Measurements from ENCODE around the gene C2orf92.
A peak's percentile ranks its signal among the peaks of the same experiment; 100 is the strongest.

The C2orf92 gene

DNA sequence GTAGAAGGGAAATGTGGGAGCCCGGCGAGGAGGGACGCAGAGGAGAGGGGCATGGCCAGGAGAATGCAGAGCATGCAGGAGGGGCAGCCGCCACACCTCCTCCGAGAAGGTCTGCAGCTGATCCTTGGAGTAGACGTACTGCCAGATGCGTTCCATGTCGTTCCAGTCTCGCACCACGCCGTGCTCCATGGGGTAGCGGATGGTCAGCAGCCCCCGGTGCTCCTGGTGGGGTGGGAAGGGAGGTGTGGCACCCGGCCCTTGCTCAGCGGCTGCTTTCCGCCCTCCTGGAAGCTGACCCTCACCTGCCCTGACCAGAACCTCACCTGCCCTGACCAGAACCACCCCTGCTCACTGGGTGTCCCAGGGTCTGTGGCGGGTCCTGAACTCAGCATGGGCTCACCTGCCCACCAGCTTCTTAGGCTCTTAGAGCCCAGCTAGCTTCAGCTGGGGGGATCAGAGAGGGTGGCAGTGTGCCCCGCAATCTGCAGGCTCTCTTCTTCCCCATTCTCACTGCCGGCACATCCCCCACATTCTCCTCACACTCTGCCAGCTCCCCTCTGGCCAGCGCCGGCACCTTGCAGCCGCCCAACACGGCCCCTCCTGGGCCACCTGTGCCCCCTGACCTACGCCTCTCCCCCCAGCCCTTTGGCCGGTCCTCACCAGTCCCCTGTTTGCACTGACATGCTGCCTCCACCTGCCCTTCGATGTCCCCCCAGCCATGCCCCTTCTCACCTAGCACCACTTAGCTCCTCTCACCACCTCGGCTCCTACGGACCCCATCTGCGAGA lies 10.1 kb upstream of the C2orf92 start:
- no peak overlapping the region for H3K4me3 ChIP-seq (ENCODE audit: low read depth in 1 of 5, low read length in 5 of 5)
- H3K27me3 ChIP-seq (ENCODE audit: control insufficient read depth in 5 of 5, insufficient read depth in 4 of 5, low read length in 5 of 5) = no peaks in the 10 kb centered on the region
- peaks cover 0 to 5% (median 0%) of the 10 kb centered on the region in 5 donors for H3K9me3 ChIP-seq (ENCODE audit: control insufficient read depth in 5 of 5, low read length in 5 of 5)
- H3K27ac ChIP-seq (ENCODE audit: low read depth, low read length) = no peak overlapping the region
- no peak overlapping the region for H3K9ac ChIP-seq (ENCODE audit: low read length in 5 of 5)
- peaks cover 9 to 31% (median 26%) of the 10 kb centered on the region in 5 donors for H3K4me1 ChIP-seq (ENCODE audit: control insufficient read depth in 5 of 5, insufficient read depth in 5 of 5, low read length in 5 of 5)
- H3K36me3 ChIP-seq (ENCODE audit: control insufficient read depth in 5 of 5, insufficient read depth in 5 of 5, low read length in 5 of 5) = peaks cover 0 to 60% (median 43%) of the 10 kb centered on the region in 5 donors

- no peaks in the 10 kb centered on the region for H3K9me3 ChIP-seq (ENCODE audit: control insufficient read depth in 5 of 5, low read length in 5 of 5)
- no peaks in the 10 kb centered on the region for H3K27me3 ChIP-seq (ENCODE audit: control insufficient read depth in 5 of 5, insufficient read depth in 4 of 5, low read length in 5 of 5)
- peaks cover 0 to 53% (median 42%) of the 10 kb centered on the region in 5 donors for H3K36me3 ChIP-seq (ENCODE audit: control insufficient read depth in 5 of 5, insufficient read depth in 5 of 5, low read length in 5 of 5)
- H3K27ac ChIP-seq (ENCODE audit: low read depth, low read length) = no peak overlapping the region
- peaks cover 9 to 35% (median 33%) of the 10 kb centered on the region in 5 donors for H3K4me1 ChIP-seq (ENCODE audit: control insufficient read depth in 5 of 5, insufficient read depth in 5 of 5, low read length in 5 of 5)
- H3K9ac ChIP-seq (ENCODE audit: low read length in 5 of 5) = no peak overlapping the region
- H3K4me3 ChIP-seq (ENCODE audit: low read depth in 1 of 5, low read length in 5 of 5) = no peak overlapping the region
Observed at GRCh38 chr2:97660044-97660774, 9.3 kb upstream of the C2orf92 start.

DNA sequence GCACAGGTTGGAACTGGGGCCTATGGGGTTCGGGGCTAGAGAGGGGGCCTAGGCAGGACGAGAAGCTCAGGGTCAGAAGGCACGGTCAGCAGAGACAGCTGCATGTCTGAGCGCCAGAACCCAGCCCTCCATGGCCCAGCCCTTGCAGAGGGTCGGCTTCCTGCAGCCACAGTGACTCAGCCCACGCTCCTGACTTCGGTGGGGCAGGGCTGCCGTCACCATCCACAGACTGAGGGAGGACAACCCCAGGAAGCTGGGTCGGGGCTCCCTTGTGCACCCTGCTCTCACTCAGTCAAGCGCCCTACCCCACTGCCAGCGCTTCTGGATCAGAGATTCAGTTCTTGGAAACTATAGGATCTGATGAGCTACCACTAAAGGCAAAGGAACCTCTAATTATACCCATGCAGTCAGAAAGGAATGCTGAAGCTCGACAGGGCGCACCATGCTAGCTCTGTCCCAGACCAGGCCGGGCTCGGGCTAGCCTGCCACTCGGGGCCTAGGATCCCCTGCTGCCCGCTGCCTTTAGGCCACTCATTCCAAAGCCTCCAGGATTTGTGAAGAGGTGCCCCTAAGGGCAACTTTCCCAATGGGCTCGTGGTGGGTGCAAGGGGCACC lies 8.6 kb upstream of the C2orf92 start:
- H3K4me1 ChIP-seq (ENCODE audit: control insufficient read depth in 5 of 5, insufficient read depth in 5 of 5, low read length in 5 of 5) = peaks cover 9 to 35% (median 33%) of the 10 kb centered on the region in 5 donors
- no peaks in the 10 kb centered on the region for H3K9me3 ChIP-seq (ENCODE audit: control insufficient read depth in 5 of 5, low read length in 5 of 5)
- no peak overlapping the region for H3K27ac ChIP-seq (ENCODE audit: low read depth, low read length)
- H3K27me3 ChIP-seq (ENCODE audit: control insufficient read depth in 5 of 5, insufficient read depth in 4 of 5, low read length in 5 of 5) = no peaks in the 10 kb centered on the region
- H3K4me3 ChIP-seq (ENCODE audit: low read depth in 1 of 5, low read length in 5 of 5) = no peak overlapping the region
- H3K36me3 ChIP-seq (ENCODE audit: control insufficient read depth in 5 of 5, insufficient read depth in 5 of 5, low read length in 5 of 5) = peaks cover 0 to 46% (median 38%) of the 10 kb centered on the region in 5 donors
- no peak overlapping the region for H3K9ac ChIP-seq (ENCODE audit: low read length in 5 of 5)

GRCh38 chr2:97661927-97662326 lies 7.6 kb upstream of the C2orf92 start:
- peaks cover 0 to 35% (median 28%) of the 10 kb centered on the region in 5 donors for H3K36me3 ChIP-seq (ENCODE audit: control insufficient read depth in 5 of 5, insufficient read depth in 5 of 5, low read length in 5 of 5)
- no peak overlapping the region for H3K27ac ChIP-seq (ENCODE audit: low read depth, low read length)
- no peaks in the 10 kb centered on the region for H3K27me3 ChIP-seq (ENCODE audit: control insufficient read depth in 5 of 5, insufficient read depth in 4 of 5, low read length in 5 of 5)
- no peaks in the 10 kb centered on the region for H3K9me3 ChIP-seq (ENCODE audit: control insufficient read depth in 5 of 5, low read length in 5 of 5)
- no peak overlapping the region for H3K9ac ChIP-seq (ENCODE audit: low read length in 5 of 5)
- peaks cover 9 to 35% (median 33%) of the 10 kb centered on the region in 5 donors for H3K4me1 ChIP-seq (ENCODE audit: control insufficient read depth in 5 of 5, insufficient read depth in 5 of 5, low read length in 5 of 5)
- H3K4me3 ChIP-seq (ENCODE audit: low read depth in 1 of 5, low read length in 5 of 5) = peak overlapping the region in 4 of 5 donors; percentile 78 to 91 (median 84)

GRCh38 chr2:97662386-97662894 lies 7.1 kb upstream of the C2orf92 start:
- Histone ChIP-seq H3K27ac (ENCODE audit: low read depth, low read length) (peak overlapping the region; percentile 94), H3K4me1 (ENCODE audit: control insufficient read depth in 5 of 5, insufficient read depth in 5 of 5, low read length in 5 of 5) (peaks cover 9 to 35% (median 33%) of the 10 kb centered on the region in 5 donors), H3K9me3 (ENCODE audit: control insufficient read depth in 5 of 5, low read length in 5 of 5) (no peaks in the 10 kb centered on the region), H3K4me3 (ENCODE audit: low read depth in 1 of 5, low read length in 5 of 5) (peak overlapping the region; percentile 78 to 91 (median 89)), H3K36me3 (ENCODE audit: control insufficient read depth in 5 of 5, insufficient read depth in 5 of 5, low read length in 5 of 5) (peaks cover 0 to 30% (median 23%) of the 10 kb centered on the region in 5 donors), H3K9ac (ENCODE audit: low read length in 5 of 5) (peak overlapping the region; percentile 81 to 94 (median 83)), H3K27me3 (ENCODE audit: control insufficient read depth in 5 of 5, insufficient read depth in 4 of 5, low read length in 5 of 5) (no peaks in the 10 kb centered on the region)

DNA sequence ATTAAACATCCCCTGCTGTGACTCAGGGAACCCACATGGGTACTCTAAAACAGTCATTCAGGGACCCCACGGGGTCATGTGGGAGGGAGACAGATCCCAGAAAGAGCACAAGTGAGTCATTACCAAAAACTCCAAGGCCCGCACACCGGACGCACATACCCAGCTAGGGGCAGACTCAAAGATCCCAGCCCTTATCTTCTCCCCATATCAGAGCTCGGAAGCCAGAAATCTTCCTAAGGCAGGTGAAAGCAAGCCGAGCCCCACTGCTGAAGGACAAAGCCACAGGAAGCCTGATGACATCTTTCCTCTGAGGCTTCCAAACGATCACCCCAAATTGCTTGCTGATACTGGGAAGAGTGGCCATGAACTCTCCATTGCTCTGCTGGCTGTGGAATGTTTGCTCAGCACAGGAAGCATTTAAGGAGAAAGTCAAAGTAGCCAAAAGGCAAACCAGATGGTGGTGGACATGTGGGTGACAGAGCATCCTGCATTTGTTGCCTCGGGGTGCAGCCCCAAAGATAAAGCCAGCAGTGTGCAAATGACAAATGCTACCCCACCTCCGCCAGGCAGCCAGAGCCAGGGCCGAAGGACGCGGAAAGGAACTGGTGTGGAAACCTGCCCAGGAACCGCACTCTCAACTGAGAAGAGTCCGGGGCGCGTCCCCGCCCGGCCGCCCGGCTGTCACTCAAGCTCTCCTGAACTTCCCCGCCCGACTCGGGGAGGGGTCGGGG lies 6.5 kb upstream of the C2orf92 start:
- Histone ChIP-seq H3K4me3 (ENCODE audit: low read depth in 1 of 5, low read length in 5 of 5) (peak overlapping the region; percentile 78 to 91 (median 89)), H3K27ac (ENCODE audit: low read depth, low read length) (peak overlapping the region; percentile 94), H3K27me3 (ENCODE audit: control insufficient read depth in 5 of 5, insufficient read depth in 4 of 5, low read length in 5 of 5) (no peaks in the 10 kb centered on the region), H3K9me3 (ENCODE audit: control insufficient read depth in 5 of 5, low read length in 5 of 5) (no peaks in the 10 kb centered on the region), H3K9ac (ENCODE audit: low read length in 5 of 5) (peak overlapping the region; percentile 81 to 94 (median 83)), H3K4me1 (ENCODE audit: control insufficient read depth in 5 of 5, insufficient read depth in 5 of 5, low read length in 5 of 5) (peaks cover 9 to 35% (median 33%) of the 10 kb centered on the region in 5 donors), H3K36me3 (ENCODE audit: control insufficient read depth in 5 of 5, insufficient read depth in 5 of 5, low read length in 5 of 5) (peaks cover 0 to 24% (median 17%) of the 10 kb centered on the region in 5 donors)

DNA sequence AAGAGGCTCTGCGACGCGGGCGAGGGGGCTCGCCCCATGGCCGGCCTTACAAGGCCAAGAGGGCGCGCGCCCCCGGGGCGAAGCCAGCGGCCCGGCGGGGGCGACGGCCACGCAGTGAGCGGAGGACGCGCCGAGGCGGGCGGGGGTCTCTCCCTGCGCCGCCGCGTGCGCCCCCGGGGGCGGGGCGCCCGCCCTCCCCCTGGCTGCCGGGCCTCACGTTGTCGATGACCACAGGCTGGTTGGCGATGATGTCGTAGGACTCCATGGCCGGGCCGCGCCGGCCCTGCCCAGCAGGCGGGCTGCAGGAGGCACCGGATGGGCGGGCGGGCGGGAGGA lies 5.9 kb upstream of the C2orf92 start:
- no peaks in the 10 kb centered on the region for H3K9me3 ChIP-seq (ENCODE audit: control insufficient read depth in 5 of 5, low read length in 5 of 5)
- H3K27ac ChIP-seq (ENCODE audit: low read depth, low read length) = peak overlapping the region; percentile 94
- peaks cover 0 to 19% (median 12%) of the 10 kb centered on the region in 5 donors for H3K36me3 ChIP-seq (ENCODE audit: control insufficient read depth in 5 of 5, insufficient read depth in 5 of 5, low read length in 5 of 5)
- H3K9ac ChIP-seq (ENCODE audit: low read length in 5 of 5) = peak overlapping the region in 4 of 5 donors; percentile 81 to 94 (median 84)
- H3K4me3 ChIP-seq (ENCODE audit: low read depth in 1 of 5, low read length in 5 of 5) = peak overlapping the region in 4 of 5 donors; percentile 78 to 90 (median 84)
- H3K27me3 ChIP-seq (ENCODE audit: control insufficient read depth in 5 of 5, insufficient read depth in 4 of 5, low read length in 5 of 5) = no peaks in the 10 kb centered on the region
- H3K4me1 ChIP-seq (ENCODE audit: control insufficient read depth in 5 of 5, insufficient read depth in 5 of 5, low read length in 5 of 5) = peaks cover 9 to 35% (median 33%) of the 10 kb centered on the region in 5 donors

- Histone ChIP-seq H3K9ac (ENCODE audit: low read length in 5 of 5) (peak within 1 kb of the TSS; percentile 81 to 94 (median 87)), H3K27me3 (ENCODE audit: control insufficient read depth in 5 of 5, insufficient read depth in 4 of 5, low read length in 5 of 5) (no peaks in the 10 kb centered on the region), H3K27ac (ENCODE audit: low read depth, low read length) (peak within 1 kb of the TSS; percentile 94), H3K36me3 (ENCODE audit: control insufficient read depth in 5 of 5, insufficient read depth in 5 of 5, low read length in 5 of 5) (peaks cover 0 to 14% (median 7%) of the 10 kb centered on the region in 5 donors), H3K4me1 (ENCODE audit: control insufficient read depth in 5 of 5, insufficient read depth in 5 of 5, low read length in 5 of 5) (peaks cover 9 to 35% (median 33%) of the 10 kb centered on the region in 5 donors), H3K4me3 (ENCODE audit: low read depth in 1 of 5, low read length in 5 of 5) (peak within 1 kb of the TSS; percentile 78 to 91 (median 89)), H3K9me3 (ENCODE audit: control insufficient read depth in 5 of 5, low read length in 5 of 5) (no peaks in the 10 kb centered on the region)
Observed at GRCh38 chr2:97663962-97664635, 5.4 kb upstream of the C2orf92 start, which contains the start of gene ACTR1B. ACTR1B (minus strand) TSS chr2:97664044; CDS start chr2:97663890, 154 bp downstream.

GRCh38 chr2:97664636-97664970 lies 4.9 kb upstream of the C2orf92 start:
- Histone ChIP-seq H3K9ac (ENCODE audit: low read length in 5 of 5) (peak overlapping the region; percentile 10 to 93 (median 87)), H3K36me3 (ENCODE audit: control insufficient read depth in 5 of 5, insufficient read depth in 5 of 5, low read length in 5 of 5) (peaks cover 0 to 9% (median 6%) of the 10 kb centered on the region in 5 donors), H3K27ac (ENCODE audit: low read depth, low read length) (peak overlapping the region; percentile 91), H3K4me3 (ENCODE audit: low read depth in 1 of 5, low read length in 5 of 5) (peak overlapping the region; percentile 71 to 89 (median 79)), H3K27me3 (ENCODE audit: control insufficient read depth in 5 of 5, insufficient read depth in 4 of 5, low read length in 5 of 5) (no peaks in the 10 kb centered on the region), H3K4me1 (ENCODE audit: control insufficient read depth in 5 of 5, insufficient read depth in 5 of 5, low read length in 5 of 5) (peaks cover 9 to 35% (median 33%) of the 10 kb centered on the region in 5 donors), H3K9me3 (ENCODE audit: control insufficient read depth in 5 of 5, low read length in 5 of 5) (no peaks in the 10 kb centered on the region)
